H1 (cell line): ENCODE data around the gene TGM1. TPM values are rescaled to one million over a fixed set of nuclear protein-coding genes. Genes with fewer than 3 reads are reported as not detected.

Experiments used
- CTCF ChIA-PET: fragments of 300-600 bp; sonication (Branson Sonifier 250); formaldehyde crosslinking; loops from one replicate; lab custom pipeline; 2021; ENCODE audit not compliant: partially characterized antibody; lab: Charles Lee
- POLR2A ChIA-PET: fragments of 300-600 bp; sonication (Branson Sonifier 250); formaldehyde crosslinking; loops from one replicate; lab custom pipeline; 2021; ENCODE audit warnings: inconsistent platforms; ENCODE audit not compliant: partially characterized antibody; lab: Charles Lee
- DNase-seq, 2 experiments: peaks; one replicate each; pipeline versions ENCODE4 v3.0.0 to v3.0.0-alpha.2; 2010 to 2022; ENCODE audit warnings: low spot score in 2 of 2, low read depth in 1 of 2, mixed read lengths in 1 of 2
- FAIRE-seq: peaks from 2 replicates; lab custom pipeline; 2011; peaks lifted over from hg19 to GRCh38; lab: Jason Lieb, UNC
- H2AFZ ChIP-seq: 2 replicates; pipeline ENCODE4 v1.8.1; 2012; ENCODE audit warnings: low read length, inconsistent platforms
- H2AK5ac ChIP-seq: 2 replicates; pipeline ENCODE4 v1.6.1; 2013; ENCODE audit warnings: low read depth, low read length
- H2BK120ac ChIP-seq: replicated peaks from 2 replicates; pipeline ENCODE3; 2013; ENCODE audit warnings: low read depth, low read length, inconsistent platforms
- H2BK12ac ChIP-seq: 2 replicates; pipeline ENCODE4 v1.6.1; 2013; ENCODE audit warnings: low read depth, low read length
- H2BK15ac ChIP-seq: 2 replicates; pipeline ENCODE4 v1.6.1; 2013; ENCODE audit warnings: low read length
- H2BK20ac ChIP-seq: 2 replicates; pipeline ENCODE4 v1.6.1; 2013; ENCODE audit warnings: low read length
- H2BK5ac ChIP-seq: 2 replicates; pipeline ENCODE4 v1.6.1; 2013; ENCODE audit warnings: low read depth, low read length
- H3K14ac ChIP-seq: 2 replicates; pipeline ENCODE4 v1.6.1; 2013; ENCODE audit warnings: inconsistent platforms; ENCODE audit not compliant: insufficient read length
- H3K18ac ChIP-seq: 2 replicates; pipeline ENCODE4 v1.6.1; 2013; ENCODE audit warnings: low read length; ENCODE audit errors: extremely low read depth
- H3K23ac ChIP-seq: 2 replicates; pipeline ENCODE4 v1.6.1; 2013; ENCODE audit warnings: inconsistent platforms; ENCODE audit not compliant: insufficient read length
- H3K23me2 ChIP-seq: 2 replicates; pipeline ENCODE4 v1.6.1; 2013; ENCODE audit warnings: low read depth, low read length
- H3K27ac ChIP-seq: 2 replicates; pipeline ENCODE4 v1.6.1; 2011; ENCODE audit warnings: low read depth, low read length, inconsistent platforms
- H3K27me3 ChIP-seq, 4 experiments: replicated peaks in 1 of 4; 1 replicate in 1 of 4; 2 replicates in 3 of 4; pipeline versions ENCODE4 v1.6.1 to v1.8.1; 2011 to 2013; ENCODE audit warnings: low read length in 3 of 4, mild to moderate bottlenecking in 3 of 4, inconsistent platforms in 2 of 4, mixed read lengths in 2 of 4, moderate library complexity in 1 of 4; ENCODE audit not compliant: control insufficient read depth in 3 of 4, insufficient read depth in 3 of 4; ENCODE audit errors: extremely low read depth in 1 of 4
- H3K36me3 ChIP-seq, 4 experiments: 2 replicates each; pipeline versions ENCODE4 v1.6.1 to v1.8.1; 2011 to 2013; ENCODE audit warnings: mild to moderate bottlenecking in 4 of 4, low read length in 3 of 4, moderate library complexity in 2 of 4, control low read depth in 1 of 4, inconsistent platforms in 1 of 4; ENCODE audit not compliant: insufficient read depth in 4 of 4, control insufficient read depth in 2 of 4
- H3K4ac ChIP-seq: replicated peaks from 2 replicates; pipeline ENCODE3; 2013; ENCODE audit warnings: low read length, low read depth, mixed read lengths, inconsistent platforms; ENCODE audit not compliant: insufficient read length
- H3K4me1 ChIP-seq, 4 experiments: replicated peaks in 1 of 4; 1 replicate in 1 of 4; 2 replicates in 3 of 4; pipeline versions ENCODE4 v1.6.1 to v1.8.1; 2011 to 2013; ENCODE audit warnings: low read length in 3 of 4, inconsistent platforms in 2 of 4, mixed read lengths in 1 of 4; ENCODE audit not compliant: insufficient read depth in 4 of 4, control insufficient read depth in 3 of 4
- H3K4me2 ChIP-seq, 2 experiments: 2 replicates each; pipeline versions ENCODE4 v1.6.1 to v1.8.1; 2011 to 2013; ENCODE audit warnings: low read depth in 2 of 2, low read length in 2 of 2, control low read depth in 1 of 2, inconsistent platforms in 1 of 2, mild to moderate bottlenecking in 1 of 2; ENCODE audit not compliant: insufficient read depth in 1 of 2
- H3K4me3 ChIP-seq, 4 experiments: fragments of 200-600, 300-600 bp in 1 of 4; sonication (generic), shearing (Covaris generic), sonication (Bioruptor Twin) in 1 of 4; 2 replicates each; pipeline versions ENCODE4 v1.5.1 to v1.8.1; 2011 to 2016; ENCODE audit warnings: low read length in 4 of 4, low read depth in 3 of 4, control low read depth in 2 of 4, inconsistent platforms in 2 of 4, mild to moderate bottlenecking in 2 of 4, mixed read lengths in 1 of 4, moderate library complexity in 1 of 4; ENCODE audit not compliant: insufficient read depth in 2 of 4; ENCODE audit errors: extremely low read depth in 1 of 4
- H3K56ac ChIP-seq: replicated peaks from 2 replicates; pipeline ENCODE3; 2013; ENCODE audit warnings: low read depth, mild to moderate bottlenecking, mixed read lengths, low read length, inconsistent platforms; ENCODE audit not compliant: insufficient read length
- H3K79me1 ChIP-seq: 2 replicates; pipeline ENCODE4 v1.6.1; 2013; ENCODE audit warnings: low read depth, low read length, control low read depth
- H3K79me2 ChIP-seq, 2 experiments: 2 replicates each; pipeline versions ENCODE4 v1.6.1 to v1.8.1; 2012 to 2013; ENCODE audit warnings: low read length in 2 of 2, mild to moderate bottlenecking in 2 of 2, inconsistent platforms in 1 of 2; ENCODE audit not compliant: insufficient read depth in 2 of 2, control insufficient read depth in 1 of 2
- H3K9ac ChIP-seq, 4 experiments: replicated peaks in 1 of 4; 1 replicate in 1 of 4; 2 replicates in 3 of 4; pipeline versions ENCODE4 v1.6.1 to v1.8.1; 2011 to 2013; ENCODE audit warnings: low read depth in 3 of 4, low read length in 3 of 4, control low read depth in 2 of 4, mild to moderate bottlenecking in 2 of 4, moderate library complexity in 2 of 4, inconsistent platforms in 1 of 4; ENCODE audit errors: extremely low read depth in 1 of 4
- H3K9me3 ChIP-seq, 2 experiments: 2 replicates each; pipeline versions ENCODE4 v1.6.1 to v1.8.1; 2012 to 2013; ENCODE audit warnings: mild to moderate bottlenecking in 2 of 2, moderate library complexity in 2 of 2, control low read depth in 1 of 2, inconsistent platforms in 1 of 2, low read depth in 1 of 2, low read length in 1 of 2, mixed read lengths in 1 of 2; ENCODE audit not compliant: insufficient read depth in 2 of 2
- H4K20me1 ChIP-seq, 2 experiments: replicated peaks in 1 of 2; 2 replicates each; pipeline versions ENCODE3 to v1.8.1; 2011 to 2013; ENCODE audit warnings: inconsistent platforms in 2 of 2, low read length in 2 of 2, mild to moderate bottlenecking in 1 of 2; ENCODE audit not compliant: insufficient read depth in 2 of 2, control insufficient read depth in 1 of 2
- H4K5ac ChIP-seq: 2 replicates; pipeline ENCODE4 v1.6.1; 2013; ENCODE audit warnings: low read length, low read depth, mixed read lengths, inconsistent platforms; ENCODE audit not compliant: insufficient read length
- H4K8ac ChIP-seq: 2 replicates; pipeline ENCODE4 v1.8.0; 2013; ENCODE audit warnings: mild to moderate bottlenecking, moderate library complexity, low read length, inconsistent platforms; ENCODE audit not compliant: insufficient read depth; ENCODE audit errors: extremely low read depth
- H4K91ac ChIP-seq: replicated peaks from 2 replicates; pipeline ENCODE3; 2013; ENCODE audit warnings: low read length, mixed read lengths, inconsistent platforms; ENCODE audit not compliant: insufficient read length
- BACH1 ChIP-seq: IDR thresholded peaks from 2 replicates; pipeline ENCODE4 v1.6.1; 2012; ENCODE audit warnings: low read length, improper control_type of control experiment
- BCL11A ChIP-seq, 2 experiments: IDR thresholded peaks; one replicate each; pipeline ENCODE4 v1.6.1; 2011; ENCODE audit warnings: low read depth in 2 of 2, low read length in 2 of 2, mild to moderate bottlenecking in 2 of 2
- BRCA1 ChIP-seq: IDR thresholded peaks from 2 replicates; pipeline ENCODE4 v1.6.1; 2012; ENCODE audit warnings: low read depth, low read length, improper control_type of control experiment
- CBX5 ChIP-seq: fragments of 300-800, 300-1000 bp; sonication (generic); IDR thresholded peaks from 2 replicates; pipeline ENCODE4 v1.7.1; 2016; ENCODE audit warnings: antibody characterized with exemption, low read length, low read depth
- CHD2 ChIP-seq: IDR thresholded peaks from 2 replicates; pipeline ENCODE4 v1.6.1; 2012; ENCODE audit warnings: low read length, improper control_type of control experiment
- EGR1 ChIP-seq: IDR thresholded peaks from 2 replicates; pipeline ENCODE4 v1.6.1; 2011; ENCODE audit warnings: low read depth, low read length, borderline replicate concordance
- JUN ChIP-seq: IDR thresholded peaks from 2 replicates; pipeline ENCODE4 v1.6.1; 2011; ENCODE audit warnings: low read depth, mild to moderate bottlenecking, improper control_type of control experiment, low read length
- KDM1A ChIP-seq: fragments of 200-600, 300-600 bp; sonication (generic); IDR thresholded peaks from 2 replicates; pipeline ENCODE4 v1.7.1; 2016; ENCODE audit warnings: mild to moderate bottlenecking, low read length, borderline replicate concordance
- NRF1 ChIP-seq: IDR thresholded peaks from 2 replicates; pipeline ENCODE4 v1.6.1; 2011; ENCODE audit warnings: mild to moderate bottlenecking, low read depth, low read length, improper control_type of control experiment
- RXRA ChIP-seq: IDR thresholded peaks from 2 replicates; pipeline ENCODE4 v1.6.1; 2011; ENCODE audit warnings: low read depth, mild to moderate bottlenecking, low read length, moderate library complexity; ENCODE audit not compliant: insufficient read depth
- SIX5 ChIP-seq: IDR thresholded peaks from 2 replicates; pipeline ENCODE4 v1.6.1; 2011; ENCODE audit warnings: mild to moderate bottlenecking, low read depth, low read length
- SP2 ChIP-seq: IDR thresholded peaks from 2 replicates; pipeline ENCODE4 v1.6.1; 2012; ENCODE audit warnings: mild to moderate bottlenecking, low read length, inconsistent platforms
- SUZ12 ChIP-seq: fragments of 200-600 bp; sonication (generic); IDR thresholded peaks from 2 replicates; pipeline ENCODE4 v1.6.1; 2012; ENCODE audit warnings: mild to moderate bottlenecking, inconsistent platforms, low read length, moderate library complexity, mixed read lengths
- TBP ChIP-seq: IDR thresholded peaks from 2 replicates; pipeline ENCODE4 v1.6.1; 2011; ENCODE audit warnings: low read depth, low read length, improper control_type of control experiment
- WGBS, 2 experiments: shearing (Covaris generic) in 1 of 2; methylation state at CpG; one replicate each; pipeline versions ENCODE4 v1.1.6 to v1.1.7; 2013 to 2015; ENCODE audit warnings: low lambda C conversion rate in 2 of 2, mixed read lengths in 2 of 2, inconsistent platforms in 1 of 2, low coverage in 1 of 2, missing lambda C conversion rate in 1 of 2; ENCODE audit not compliant: insufficient replicate concordance in 2 of 2, insufficient coverage in 1 of 2, insufficient read length in 1 of 2; ENCODE audit errors: extremely low coverage in 1 of 2, missing lambda C conversion rate in 1 of 2; 5-methylcytosine and 5-hydroxymethylcytosine counted together
- polyA plus RNA-seq, 7 experiments: library from polyadenylated mRNA; depleted of rRNA in 3 of 7; stranded (reverse) in 5 of 7; unstranded in 2 of 7; fragments of >200 nt in 5 of 7; fragments of 200-250 nt in 2 of 7; gene quantifications; 1 replicate in 5 of 7; 2 replicates in 1 of 7; 4 replicates in 1 of 7; pipeline versions ENCODE4 v1.2.1 to v1.2.3, GENCODE V29; 2011 to 2013; ENCODE audit warnings: missing spikeins in 2 of 7, mixed read lengths in 2 of 7
- total RNA-seq: library from RNA; stranded (reverse); fragmentation: NEBNext Ultra II Directional; extraction: Animal tissue kit (Norgen Biotek cat#: 25700); gene quantifications from 2 replicates; pipeline ENCODE4 v1.2.1, GENCODE V29; 2021

Gene TGM1
- total and polyA plus RNA-seq, 2 of the 8 experiments (the other 6 are each of a cell fraction or from before 2014, with no cell fraction given), result 1.8 to 2.2 TPM

DNA sequence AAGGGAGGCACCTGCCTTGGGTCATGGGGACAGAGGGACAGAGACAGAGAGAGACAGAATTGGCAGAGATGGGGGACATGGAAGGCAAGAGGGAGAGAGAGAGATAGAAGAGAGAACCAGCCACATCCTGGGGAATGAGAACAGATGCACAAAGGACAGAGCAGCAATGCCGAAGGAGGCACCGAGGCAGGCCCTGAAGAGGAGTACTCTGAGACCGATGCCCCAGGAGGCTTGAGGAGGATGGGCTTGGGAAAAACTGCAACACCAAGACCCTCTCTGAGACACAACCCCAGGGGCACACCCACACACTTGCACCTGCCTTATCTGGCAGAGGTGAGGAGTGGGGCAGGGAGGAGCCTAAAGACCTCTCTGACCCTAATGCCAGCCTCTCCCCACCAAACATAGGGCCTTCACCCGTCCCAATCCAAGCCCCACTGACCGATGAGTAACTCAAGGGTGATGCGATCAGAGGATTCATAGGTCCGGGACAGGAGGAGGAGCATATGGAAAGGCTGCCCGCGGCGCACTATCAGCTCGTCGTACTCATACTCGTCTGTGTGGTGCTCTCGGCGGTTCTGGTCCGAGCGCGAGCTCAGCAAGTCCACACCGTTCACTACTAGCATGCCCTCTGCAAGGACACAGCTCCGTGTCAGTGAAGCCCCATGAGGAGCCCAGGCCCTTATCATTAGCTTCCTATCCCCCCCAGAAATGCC, 1.6 kb downstream of the TGM1 start:
- Histone ChIP-seq H2BK12ac (no peak overlapping the region), H2BK15ac (no peak overlapping the region), H3K79me2 (no peaks in the 10 kb centered on the region), H3K4me2 (no peak overlapping the region), H4K91ac (no peak overlapping the region), H2BK120ac (no peak overlapping the region), H3K79me1 (no peaks in the 10 kb centered on the region), H2AFZ (no peak overlapping the region), H2BK20ac (no peak overlapping the region), H4K8ac (no peak overlapping the region), H3K27me3 (no peaks in the 10 kb centered on the region; a peak in 1 of 7 replicates), H3K23me2 (no peaks in the 10 kb centered on the region), H3K9ac (no peak overlapping the region; a peak in 1 of 7 replicates), H3K27ac (no peak overlapping the region), H2BK5ac (no peak overlapping the region; the same call in 1 of the 2 replicates), H4K20me1 (peaks cover 0 to 2% of the 10 kb centered on the region in 2 experiments), H3K4ac (no peak overlapping the region), H3K4me1 (peaks cover 0 to 2% (median 0%) of the 10 kb centered on the region in 4 experiments; a peak in 1 of 7 replicates), H3K36me3 (no peaks in the 10 kb centered on the region; a peak in 1 of 8 replicates), H2AK5ac (no peak overlapping the region), H3K14ac (no peak overlapping the region), H3K9me3 (no peaks in the 10 kb centered on the region), H3K18ac (no peak overlapping the region), H4K5ac (no peak overlapping the region), H3K23ac (no peak overlapping the region), H3K56ac (no peak overlapping the region), H3K4me3 (no peak overlapping the region)
- CTCF ChIA-PET, result interaction anchor here (0.6 to 6.2 kb wide), 15 partner anchors 8 to 1285 kb away, joined by 3 to 30 read pairs (median 5); partner anchors contain the start of genes CIDEB, RABGGTA and TINF2
- POLR2A ChIA-PET, result interaction anchor here (0.8 to 3.9 kb wide), 10 partner anchors 10 to 66 kb away, joined by 3 to 14 read pairs (median 4); partner anchors contain the start of genes RABGGTA, TINF2 and TM9SF1
- no peak for FAIRE-seq
- WGBS, 2 experiments, result 84% methylated on average over 20 of the region's 20 CpGs; no CpG with 5 or more reads in 1 of the 2 experiments
- no peak for DNase-seq
- TF ChIP-seq BCL11A (IDR thresholded peaks at IDR 0.05; ENCODE audit: low read depth in 2 of 2, low read length in 2 of 2), result no peak
- no peak for TF ChIP-seq KDM1A
- no peak for TF ChIP-seq EGR1
- no peak for TF ChIP-seq SP2
- no peak for TF ChIP-seq NRF1
- no peak for TF ChIP-seq BACH1
- no peak for TF ChIP-seq JUN
- TF ChIP-seq RXRA, result no peak
- TF ChIP-seq TBP, result no peak
- TF ChIP-seq BRCA1, result no peak
- no peak for TF ChIP-seq SUZ12
- TF ChIP-seq CHD2, result no peak
- TF ChIP-seq SIX5, result no peak
- TF ChIP-seq CBX5, result no peak
